ENCODE measurements around the gene HNRNPAB.
"Not testable (repeated sequence)": the region's sequence is repeated elsewhere in the genome, so short reads cannot be mapped to it uniquely, and the experiment has no call there.

The HNRNPAB gene

DNA sequence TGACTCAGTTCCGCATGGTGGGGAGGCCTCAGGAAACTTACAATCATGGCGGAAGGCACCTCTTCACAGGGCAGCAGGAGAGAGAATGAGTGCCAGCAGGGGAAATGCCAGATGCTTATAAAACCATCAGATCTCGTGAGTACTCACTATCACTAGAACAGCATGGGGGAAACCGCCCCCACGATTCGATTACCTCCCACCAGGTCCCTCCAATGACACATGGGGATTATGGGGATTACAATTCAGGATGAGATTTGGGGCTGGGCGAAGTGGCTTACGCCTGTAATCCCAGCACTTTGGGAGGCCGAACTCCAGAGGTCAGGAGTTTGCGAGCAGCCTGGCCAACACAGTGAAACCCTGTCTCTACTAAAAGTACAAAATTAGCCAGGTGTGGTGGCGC is 6.2 kb upstream of the HNRNPAB start:
- not testable (repeated sequence) for DNase-seq

DNA sequence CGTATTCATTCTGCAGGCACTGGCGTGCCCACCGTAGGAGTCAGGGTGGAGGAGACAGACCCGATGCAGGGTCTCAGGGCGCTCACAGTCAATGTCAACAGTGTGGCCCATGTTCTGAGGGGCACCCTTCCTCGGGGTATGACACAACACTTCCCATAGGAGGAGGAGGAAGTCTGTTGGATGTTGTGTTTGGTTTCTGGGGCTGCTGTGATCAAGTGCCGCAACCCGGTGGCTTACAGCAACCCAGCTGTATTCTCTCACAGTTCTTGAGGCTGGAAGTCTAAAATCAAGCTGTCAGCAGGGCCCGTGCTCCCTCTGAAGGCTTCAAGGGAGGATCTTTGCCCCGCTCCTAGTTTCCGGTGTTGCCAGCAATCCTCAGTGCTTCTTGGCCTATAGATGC is 5.6 kb upstream of the HNRNPAB start:
- no peak for DNase-seq

DNA sequence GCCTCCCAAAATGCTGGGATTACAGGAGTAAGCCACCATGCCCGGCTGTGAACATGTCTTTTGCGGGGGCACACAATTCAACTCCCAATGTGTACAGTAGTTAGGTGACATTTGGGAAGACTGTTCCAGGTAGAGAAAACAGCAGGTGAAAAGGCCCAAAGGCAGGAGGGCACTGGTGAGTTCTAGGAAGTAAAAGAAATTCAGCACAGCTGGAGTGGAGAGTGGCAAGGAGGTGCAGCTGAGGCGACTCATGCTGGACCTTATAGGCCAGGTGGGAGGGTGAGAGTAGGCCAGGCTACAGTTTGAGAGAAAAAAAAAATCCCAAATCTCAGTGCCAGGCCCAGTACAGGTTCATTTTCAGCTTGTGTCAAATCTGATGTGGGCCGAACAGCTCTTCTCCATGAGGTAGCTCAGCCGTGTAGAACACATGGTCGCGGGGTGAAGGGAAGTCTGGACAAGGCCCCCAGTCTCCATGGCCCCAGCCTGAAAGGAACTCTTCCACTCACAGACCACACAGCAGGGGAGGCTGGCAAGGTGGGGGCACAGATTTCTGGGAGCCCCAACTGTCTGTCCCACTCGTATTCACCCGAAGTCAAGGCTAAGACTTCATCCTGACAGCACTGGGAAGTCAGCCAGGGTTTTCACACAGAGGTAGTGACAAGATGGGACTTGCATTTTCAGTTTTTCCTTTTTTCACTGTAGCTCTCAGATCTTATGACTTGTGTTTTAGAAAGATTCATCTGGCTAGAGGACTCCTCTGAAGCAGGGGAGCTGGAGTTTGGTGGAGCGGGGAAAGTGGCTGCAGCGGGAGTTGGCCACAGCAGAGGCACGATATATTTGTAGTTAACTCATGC is 4.5 kb upstream of the HNRNPAB start:
- no peak for DNase-seq

DNA sequence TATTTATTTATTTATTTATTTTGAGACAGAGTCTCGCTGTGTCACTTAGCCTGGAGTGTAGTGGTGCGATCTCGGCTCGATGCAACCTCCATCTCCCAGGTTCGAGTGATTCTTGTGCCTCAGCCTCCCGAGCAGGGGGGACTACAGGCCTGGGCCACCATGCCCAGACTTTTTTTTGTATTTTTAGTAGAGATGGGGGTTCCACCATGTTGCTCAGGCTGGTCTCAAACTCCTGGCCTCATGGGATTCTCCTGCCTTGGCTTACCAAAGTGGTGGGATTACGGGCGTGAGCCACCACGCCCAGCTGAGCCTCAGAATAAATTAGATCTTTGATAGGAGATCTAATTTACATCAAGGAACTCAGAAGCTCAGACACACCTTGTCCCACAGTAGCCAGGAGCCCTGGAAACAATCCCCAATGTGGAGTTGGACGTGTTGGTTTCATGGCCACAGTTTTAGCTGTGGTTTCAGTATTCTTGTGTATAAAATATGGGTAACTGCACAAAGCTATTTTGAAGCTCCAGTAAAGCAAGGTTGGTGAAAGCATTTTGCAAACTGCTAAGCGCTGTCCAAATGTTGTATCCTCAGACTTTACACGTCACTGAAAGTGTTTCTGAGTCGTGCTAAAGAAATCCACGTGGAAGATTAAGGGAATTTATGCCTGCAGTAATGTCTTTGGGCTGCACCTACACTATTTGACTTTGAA is 3.0 kb upstream of the HNRNPAB start:
- DNase-seq: no peak

DNA sequence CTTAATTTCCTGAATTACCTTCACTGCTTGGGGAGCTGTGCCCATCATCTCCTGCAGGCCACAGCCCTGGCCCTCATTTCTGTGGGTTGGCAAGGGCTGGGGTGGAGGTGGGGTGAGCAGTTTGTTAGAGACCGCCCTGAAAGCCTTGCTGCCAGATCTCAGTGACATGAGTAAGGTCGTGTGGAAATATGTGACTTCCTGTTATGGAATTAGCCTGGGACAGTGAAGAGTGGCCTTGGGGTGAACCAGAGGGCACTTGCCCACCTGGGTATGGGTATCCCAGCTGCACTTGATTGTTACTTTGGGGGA is 2.5 kb upstream of the HNRNPAB start:
- DNase-seq: no peak

DNA sequence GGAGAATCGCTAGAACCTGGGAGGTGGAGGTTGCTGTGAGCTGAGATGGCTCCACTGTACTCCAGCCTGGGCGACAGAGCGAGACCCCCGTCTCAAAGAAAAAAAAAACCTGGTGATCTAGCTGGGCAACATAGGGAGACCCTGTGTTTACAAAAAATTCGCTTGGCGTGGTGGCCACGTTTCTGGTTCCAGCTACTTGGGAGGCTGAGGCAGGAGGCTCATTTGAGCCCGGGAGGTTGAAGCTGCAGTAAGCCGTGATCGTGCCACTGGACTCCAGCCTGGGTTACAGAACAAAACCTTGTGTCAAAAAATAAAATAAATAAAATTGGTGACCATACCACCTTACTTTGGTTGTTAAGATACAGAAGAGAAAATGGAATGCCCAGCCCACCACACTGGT is 1.8 kb upstream of the HNRNPAB start:
- DNase-seq: no peak

DNA sequence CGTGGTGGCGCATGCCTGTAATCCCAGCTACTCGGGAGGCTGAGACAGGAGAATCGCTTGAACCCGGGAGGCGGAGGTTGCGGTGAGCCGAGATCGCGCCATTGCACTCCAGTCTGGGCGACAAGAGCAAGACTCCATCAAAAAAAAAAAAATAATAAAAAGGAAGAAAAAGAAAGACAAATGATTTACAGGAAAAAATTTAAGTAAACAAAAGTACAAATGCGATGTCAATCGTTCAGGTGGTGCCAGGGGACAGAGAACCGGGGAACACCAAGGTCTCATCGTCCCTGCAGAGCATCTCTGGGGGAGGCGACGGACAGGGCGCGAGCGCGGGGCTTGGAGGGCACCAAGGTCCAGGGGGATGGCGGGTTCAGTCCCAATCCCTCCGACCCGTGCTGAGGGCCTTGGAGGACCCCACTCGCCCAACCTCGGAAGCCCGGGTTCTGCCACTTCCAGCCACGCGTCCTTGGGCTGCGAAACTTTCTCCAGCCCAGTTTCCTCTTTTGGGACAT is 607 bp upstream of the HNRNPAB start:
- DNase-seq: no peak

DNA sequence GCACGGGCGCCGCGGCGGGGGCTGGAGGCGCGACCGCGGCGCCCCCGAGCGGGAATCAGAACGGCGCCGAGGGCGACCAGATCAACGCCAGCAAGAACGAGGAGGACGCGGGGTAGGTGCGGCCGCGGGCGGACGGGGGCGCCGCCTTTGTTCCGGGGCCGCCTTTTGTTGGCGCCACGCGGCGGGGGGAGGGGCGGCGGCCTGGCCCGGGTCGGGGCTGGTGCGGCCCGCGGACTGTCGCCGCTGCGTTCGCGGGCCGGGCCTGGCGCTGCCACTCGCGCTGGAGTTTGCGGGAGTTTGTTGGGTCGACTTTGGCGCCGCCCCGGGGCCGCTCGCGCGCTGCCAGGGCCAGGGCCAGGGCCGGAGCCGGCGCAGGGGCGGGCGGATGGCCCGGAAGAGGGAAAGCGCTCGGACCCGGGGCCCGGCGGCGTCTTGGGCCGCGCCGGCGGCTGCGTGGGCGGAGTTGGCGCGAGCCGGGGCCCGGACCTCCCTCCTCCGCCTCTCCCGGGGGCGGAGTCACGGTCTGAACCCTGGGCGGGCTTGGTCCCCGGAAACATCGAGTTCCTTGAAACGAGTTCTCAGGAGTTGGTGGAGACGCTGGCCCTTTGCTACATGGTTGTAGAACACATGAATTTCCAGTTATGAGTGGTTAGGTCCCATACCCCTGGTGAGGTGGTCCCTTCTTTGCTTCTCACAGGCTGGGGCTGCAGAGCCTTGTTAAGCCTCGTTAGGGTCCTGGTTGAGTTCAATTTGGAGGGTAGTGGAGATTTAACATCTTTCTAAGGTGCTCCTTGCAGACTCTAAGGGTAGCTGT is 809 bp downstream of the HNRNPAB start:
- DNase-seq: peak; percentile 77

DNA sequence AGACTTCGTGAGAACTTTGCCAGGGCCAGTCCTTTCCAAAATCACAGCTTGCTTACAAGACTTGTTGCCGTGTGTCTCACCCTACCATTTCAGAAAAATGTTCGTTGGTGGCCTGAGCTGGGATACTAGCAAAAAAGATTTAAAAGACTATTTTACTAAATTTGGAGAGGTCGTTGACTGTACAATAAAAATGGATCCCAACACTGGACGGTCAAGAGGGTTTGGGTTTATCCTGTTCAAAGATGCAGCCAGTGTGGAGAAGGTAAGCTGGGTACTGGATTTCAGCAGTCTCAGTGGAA is 1.4 kb downstream of the HNRNPAB start:
- DNase-seq: no peak

DNA sequence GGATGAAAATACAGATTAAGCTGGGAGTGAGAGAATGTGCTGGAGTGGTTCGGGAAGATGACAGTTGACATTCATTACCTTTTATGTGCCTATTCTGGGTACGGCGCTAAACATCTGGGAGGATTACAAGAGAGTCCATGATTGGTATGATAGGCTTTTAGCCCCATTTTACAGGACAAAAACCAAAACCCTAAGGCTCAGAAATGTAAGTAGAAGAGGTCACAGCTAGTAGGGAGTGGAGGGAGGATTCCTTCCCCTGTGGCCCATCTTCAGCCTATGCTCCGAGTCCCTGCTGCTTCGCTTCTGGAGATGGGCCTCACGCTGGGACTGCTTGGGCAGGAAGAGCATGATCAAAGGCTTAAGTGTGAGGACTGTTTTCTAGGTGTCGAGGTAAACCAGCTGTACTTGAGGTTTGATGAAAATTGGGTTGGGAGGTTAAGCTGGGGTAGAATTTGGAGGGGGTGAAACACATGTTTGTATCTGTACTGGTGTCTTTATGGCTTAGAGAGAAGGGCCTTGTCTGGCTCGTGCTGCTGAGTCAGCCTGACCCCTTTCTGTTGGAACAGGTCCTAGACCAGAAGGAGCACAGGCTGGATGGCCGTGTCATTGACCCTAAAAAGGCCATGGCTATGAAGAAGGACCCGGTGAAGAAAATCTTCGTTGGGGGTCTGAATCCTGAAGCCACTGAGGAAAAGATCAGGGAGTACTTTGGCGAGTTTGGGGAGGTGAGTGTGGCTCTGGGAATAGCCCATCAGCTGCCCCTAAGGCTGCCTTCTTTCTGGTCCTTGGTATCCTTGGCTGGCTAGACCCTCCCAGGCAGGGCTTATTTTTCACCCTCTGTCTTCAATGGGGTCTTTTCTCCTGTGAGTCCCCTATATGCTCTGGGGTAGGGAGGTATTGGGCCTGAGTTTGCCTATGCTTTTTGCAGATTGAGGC is 2.1 kb downstream of the HNRNPAB start:
- DNase-seq: peak; percentile 14

DNA sequence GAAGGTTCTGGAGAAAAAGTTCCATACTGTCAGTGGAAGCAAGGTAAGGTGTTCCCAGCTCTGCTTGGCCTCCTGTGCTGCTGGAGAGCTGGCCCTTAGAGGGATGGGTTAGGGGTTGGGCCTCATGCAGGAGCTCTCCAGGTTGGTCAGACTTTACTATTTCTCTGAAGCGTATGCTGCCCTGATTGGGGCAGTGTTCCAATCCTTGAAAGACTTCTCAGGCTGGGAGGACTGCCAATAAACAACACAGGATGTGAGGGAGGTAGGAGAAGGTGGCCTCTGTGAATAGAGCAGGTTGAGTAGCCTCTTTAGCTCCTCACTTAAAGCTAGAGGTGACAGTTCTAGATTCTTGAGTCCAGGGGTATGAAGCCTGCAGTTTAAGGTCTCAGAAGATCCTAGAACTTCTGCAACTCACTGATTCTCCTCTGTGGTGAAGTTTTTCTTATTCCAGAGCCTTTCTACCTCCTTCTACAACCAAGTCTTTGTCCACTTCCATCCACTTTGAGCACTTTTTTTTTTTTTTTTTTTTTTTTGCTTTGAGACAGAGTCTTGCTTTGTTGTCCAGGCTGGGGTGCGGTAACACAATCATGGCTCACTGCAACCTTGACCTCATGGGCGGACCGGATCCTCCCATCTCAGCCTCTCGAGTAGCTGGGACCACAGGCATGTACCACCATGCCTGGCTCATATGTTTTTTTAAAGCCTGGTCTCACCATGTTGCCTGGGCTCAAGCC is 3.0 kb downstream of the HNRNPAB start:
- DNase-seq: peak; percentile 19

DNA sequence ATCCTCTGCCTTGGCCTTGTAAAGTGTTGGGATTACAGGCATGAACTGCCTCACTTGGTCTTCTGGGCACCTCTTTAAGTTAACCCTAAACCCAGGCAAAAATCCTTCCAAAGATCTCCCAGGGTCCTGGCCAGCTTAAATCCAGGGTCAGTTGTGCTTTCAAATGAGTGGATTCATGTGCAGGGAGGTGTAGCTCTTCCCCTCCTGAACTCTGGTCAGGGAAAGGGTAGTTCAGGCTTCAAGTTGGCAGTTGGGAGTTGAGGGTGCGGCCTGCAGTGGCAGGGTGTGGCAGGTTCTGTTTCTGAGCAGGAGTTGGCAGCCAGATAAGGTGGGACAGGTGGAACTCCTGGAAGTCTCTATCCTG is 3.6 kb downstream of the HNRNPAB start:
- peak; percentile 19 for DNase-seq

DNA sequence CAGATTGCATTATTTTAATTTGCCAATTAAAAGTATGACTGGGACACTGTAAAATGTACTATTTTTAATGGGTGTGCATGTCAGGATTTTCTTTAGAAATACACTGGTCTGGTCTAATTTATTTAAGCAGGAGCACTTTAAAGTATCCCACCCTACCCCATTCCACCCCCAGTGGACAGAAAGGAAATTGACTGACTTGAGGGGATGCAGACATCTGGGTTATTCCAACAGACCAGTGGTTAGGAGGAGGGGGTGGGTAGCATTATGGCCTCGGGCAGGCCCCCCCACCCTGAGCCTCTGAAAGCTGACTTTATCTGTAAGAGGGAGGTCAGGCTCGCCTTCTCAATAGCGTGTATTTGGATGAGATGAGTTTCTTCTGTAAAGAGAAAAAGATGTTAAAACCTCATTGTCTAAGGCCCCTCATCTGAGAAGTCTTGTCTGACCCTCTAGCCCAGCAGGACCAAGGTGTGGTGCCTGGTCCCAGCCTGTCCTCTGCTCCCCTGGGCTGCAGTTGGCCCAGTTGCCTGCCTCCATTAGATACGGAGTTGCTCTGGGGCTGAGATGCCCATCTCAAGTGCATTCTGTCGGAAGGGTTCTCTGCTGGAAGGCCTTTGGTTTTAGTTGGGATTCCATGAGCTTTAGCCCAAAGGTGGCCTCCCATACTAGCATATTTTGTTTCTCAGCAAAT is 4.4 kb downstream of the HNRNPAB start:
- peak; percentile 5 for DNase-seq

DNA sequence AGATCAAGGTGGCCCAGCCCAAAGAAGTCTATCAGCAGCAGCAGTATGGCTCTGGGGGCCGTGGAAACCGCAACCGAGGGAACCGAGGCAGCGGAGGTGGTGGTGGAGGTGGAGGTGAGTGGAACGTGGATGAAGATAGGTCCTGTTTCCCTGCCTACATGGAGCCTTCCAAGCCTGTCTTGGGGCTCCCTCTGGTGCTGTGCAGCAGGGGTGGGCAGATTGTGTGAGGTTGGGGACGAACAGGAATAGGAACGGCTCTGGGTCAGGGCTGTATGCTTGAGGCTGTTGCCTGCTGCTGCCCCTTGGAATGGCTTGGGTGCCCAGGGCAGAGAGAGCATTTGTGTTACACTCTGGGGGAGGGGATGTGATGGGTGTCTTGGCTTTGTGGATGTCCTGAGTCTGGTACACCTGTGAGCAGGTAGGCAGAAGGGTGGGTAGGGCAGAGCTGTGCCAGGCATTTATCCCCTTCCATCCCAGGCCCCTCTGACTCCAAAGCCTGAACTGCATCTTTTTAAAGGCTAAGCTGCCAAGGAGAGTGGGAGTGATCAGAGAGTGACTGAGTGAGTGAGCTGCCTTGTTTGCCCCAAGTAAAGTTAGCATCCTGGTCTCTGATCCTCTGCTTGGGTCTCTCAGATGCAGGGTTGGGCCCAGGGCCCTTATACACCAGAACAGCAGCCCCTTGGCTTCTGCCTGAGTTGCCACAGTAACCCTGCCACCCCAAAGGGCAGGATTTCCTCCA is 5.2 kb downstream of the HNRNPAB start:
- DNase-seq: no peak

DNA sequence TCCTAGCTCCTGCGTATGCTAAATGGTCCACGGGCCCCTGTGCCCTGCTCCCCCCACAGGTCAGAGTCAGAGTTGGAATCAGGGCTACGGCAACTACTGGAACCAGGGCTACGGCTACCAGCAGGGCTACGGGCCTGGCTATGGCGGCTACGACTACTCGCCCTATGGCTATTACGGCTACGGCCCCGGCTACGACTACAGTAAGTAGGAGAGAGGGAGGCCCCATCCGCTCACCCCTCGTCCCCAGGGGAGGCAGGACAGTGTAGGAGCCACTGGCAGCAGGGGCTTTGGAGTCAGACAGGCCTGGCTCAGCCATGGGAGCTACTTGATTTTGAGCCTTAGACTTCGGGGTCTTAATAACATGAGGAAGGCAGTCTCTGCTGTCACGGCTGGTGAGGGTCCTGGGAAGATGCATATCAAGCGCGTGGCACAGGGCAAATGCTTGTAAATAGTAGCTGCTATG is 5.8 kb downstream of the HNRNPAB start:
- DNase-seq: no peak

DNA sequence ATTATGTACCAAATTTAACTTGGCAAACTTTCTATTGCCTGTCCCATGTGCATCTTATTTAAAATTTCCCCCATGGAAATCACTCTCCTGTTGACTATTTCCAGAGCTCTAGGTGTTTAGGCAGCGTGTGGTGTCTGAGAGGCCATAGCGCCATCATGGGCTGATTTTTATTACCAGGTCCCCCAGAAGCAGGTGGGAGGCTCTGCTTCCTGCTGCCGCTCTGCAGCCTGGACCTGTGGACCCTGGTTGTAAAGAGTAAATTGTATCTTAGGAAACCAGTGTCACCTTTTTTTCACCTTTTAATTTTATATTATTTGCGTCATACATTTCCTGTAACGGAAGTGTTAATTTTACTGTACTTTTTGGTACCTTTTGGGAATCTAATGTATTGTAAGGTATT is 6.4 kb downstream of the HNRNPAB start:
- DNase-seq: no peak

DNA sequence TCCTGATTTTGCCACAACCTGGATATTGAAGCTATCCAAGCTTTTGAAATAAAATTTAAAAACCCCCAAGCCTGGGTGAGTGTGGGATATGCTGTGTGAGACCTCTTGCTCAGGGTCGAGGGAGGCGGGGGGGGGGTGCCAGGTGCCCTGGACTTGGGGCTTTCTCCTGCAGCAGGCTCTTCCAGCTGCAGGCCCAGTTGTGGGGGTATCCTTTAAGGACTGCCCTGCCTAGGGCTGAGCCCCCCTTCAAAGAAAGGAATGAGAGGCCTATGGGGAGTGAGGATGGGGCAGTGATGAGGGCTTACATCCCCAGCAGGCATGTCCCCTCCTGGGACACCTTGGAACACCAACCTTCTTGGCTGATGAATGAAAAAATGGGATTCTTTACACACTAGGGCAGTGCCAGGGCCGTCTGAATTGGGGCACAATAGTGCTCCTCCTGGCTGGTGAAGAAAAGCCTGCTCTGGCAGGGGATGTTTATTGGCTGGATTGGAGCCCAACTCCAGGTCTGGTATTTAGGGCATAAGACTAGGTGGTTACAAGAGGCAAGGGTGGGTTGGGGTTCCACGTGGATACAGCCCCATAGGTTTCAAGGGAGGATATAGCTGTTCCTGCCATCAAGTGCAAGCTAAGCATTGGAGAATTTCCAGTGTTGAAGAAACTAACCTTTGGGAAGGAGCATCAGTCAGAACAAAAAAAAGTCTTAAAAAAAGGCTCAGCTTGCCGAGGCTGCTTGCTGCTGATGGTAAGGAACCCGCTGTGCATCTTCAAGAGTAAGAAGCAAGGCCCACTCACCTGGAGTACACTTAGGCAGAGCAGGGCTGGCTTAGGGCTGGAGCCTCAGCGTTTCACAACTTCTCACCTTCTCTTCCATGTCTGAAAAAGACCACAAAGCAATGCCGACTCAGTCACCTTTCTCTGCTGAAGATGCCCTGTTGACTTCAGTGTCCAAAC is 7.0 kb downstream of the HNRNPAB start:
- DNase-seq: no peak

DNA sequence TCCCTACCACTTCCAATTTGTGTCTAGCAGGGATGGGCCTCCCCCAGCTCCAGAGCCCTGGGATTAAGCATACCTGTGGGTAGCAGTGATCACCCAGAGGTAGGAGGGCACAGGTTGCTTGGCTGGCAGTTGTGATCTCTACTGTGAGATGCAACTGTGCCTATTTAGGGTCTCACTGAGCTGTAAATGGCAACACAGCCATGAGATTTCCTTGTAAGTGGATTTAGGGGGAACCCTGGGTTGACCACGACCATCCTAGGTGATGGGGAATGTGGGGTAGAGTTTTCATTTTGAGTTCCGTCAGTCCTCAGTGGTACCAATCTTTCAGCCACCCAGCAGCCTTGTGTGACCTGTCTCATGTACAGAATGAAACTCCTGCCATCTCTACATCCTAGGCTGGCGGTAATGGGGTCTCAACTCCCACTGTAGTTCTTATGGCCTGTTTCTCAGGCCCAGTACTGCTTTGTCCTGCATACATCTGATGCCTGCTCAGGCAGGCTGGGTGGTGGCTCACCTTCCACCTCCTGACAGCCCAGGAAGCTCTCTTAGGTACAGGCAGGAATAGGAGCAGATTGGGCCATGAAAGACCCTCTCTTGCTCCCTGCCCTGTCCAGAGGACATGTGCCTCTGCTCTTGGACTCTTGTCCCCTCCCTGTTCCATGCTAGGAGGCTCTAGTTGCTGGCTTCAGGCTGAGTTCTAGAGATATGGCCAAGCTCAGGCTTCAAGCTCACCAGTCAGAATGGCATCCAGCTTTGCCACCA is 8.1 kb downstream of the HNRNPAB start:
- DNase-seq: no peak
